ENCODE data around the gene EXOG. TPM values are rescaled to one million over a fixed set of nuclear protein-coding genes. Genes with fewer than 3 reads are reported as not detected.

Gene EXOG
- total RNA-seq, 2 experiments from 2014 or later: 16.8 to 21.7 TPM

GRCh38 chr3:38519000-38519399 is 22.9 kb downstream of the EXOG start:
- no peak overlapping the region for H3K27ac Mint-ChIP-seq
- no peaks in the 10 kb centered on the region for H3K9me3 Mint-ChIP-seq
- H3K36me3 Mint-ChIP-seq: peaks cover 16% of the 10 kb centered on the region
- peaks cover 23% of the 10 kb centered on the region for H3K4me1 Mint-ChIP-seq
- DNase-seq: no peak
- no peak overlapping the region for H3K4me3 Mint-ChIP-seq
- H3K27me3 Mint-ChIP-seq: no peaks in the 10 kb centered on the region

DNA sequence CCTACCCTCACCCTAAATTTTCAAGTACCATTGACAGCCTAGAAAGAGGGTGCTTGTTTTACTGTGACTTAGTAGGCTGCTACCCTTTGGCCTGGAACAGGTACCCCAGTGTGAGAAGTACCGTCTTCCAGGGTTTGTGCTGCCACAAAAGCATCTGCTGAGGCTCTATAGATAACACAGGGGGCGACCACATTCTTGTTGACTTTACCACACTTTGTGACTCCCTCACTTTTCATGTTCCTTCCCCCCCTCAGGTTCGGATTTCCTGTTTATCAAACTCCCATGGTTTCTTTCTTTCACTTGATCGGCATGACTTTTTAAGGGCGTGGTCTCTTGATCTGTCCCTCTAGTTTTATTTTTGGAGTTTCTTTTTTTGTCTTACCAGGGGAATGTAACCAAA is 23.5 kb downstream of the EXOG start:
- H3K36me3 Mint-ChIP-seq: peaks cover 18% of the 10 kb centered on the region
- no peaks in the 10 kb centered on the region for H3K27me3 Mint-ChIP-seq
- peak overlapping the region; percentile 8 for H3K4me3 Mint-ChIP-seq

DNA sequence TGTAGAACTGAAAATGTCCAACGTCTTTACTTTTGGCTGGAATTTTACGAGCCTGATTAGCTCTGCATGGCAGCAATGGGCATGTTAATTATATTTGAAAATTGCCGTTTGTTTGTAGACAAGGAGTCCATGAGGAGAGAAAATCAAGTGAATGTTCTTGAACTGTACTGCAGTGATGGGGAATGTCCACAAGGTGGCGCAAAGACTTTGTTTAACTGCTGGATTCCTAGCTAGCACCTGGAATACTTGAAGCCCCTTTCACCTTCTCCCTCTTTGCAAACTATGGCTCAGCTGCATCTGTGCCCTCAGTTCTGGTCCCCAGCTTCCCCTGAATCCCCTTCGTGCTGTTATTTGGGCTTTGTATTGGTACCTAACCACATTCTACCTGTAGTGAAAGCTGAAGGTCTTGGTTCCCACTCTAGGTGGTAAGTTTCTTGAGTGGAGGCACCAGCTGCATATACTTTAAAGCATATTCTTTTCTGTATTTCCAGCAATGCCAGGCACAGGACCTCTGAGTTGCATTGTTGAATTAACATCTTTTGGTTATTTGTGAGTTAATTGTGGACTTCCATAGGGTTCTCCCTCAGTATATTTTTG is 25.3 kb downstream of the EXOG start:
- no peak overlapping the region for H3K27ac Mint-ChIP-seq
- no peak overlapping the region for H3K4me3 Mint-ChIP-seq
- H3K36me3 Mint-ChIP-seq: peaks cover 20% of the 10 kb centered on the region
- no peaks in the 10 kb centered on the region for H3K27me3 Mint-ChIP-seq
- no peaks in the 10 kb centered on the region for H3K9me3 Mint-ChIP-seq
- DNase-seq: peak; percentile 32
- peaks cover 23% of the 10 kb centered on the region for H3K4me1 Mint-ChIP-seq

More for the DNA sequence above, 23.5 kb downstream of the EXOG start:
- peak overlapping the region; percentile 71 for H3K27ac Mint-ChIP-seq
- peak; percentile 9 for DNase-seq
- H3K4me1 Mint-ChIP-seq: peaks cover 23% of the 10 kb centered on the region
- H3K9me3 Mint-ChIP-seq: no peaks in the 10 kb centered on the region

DNA sequence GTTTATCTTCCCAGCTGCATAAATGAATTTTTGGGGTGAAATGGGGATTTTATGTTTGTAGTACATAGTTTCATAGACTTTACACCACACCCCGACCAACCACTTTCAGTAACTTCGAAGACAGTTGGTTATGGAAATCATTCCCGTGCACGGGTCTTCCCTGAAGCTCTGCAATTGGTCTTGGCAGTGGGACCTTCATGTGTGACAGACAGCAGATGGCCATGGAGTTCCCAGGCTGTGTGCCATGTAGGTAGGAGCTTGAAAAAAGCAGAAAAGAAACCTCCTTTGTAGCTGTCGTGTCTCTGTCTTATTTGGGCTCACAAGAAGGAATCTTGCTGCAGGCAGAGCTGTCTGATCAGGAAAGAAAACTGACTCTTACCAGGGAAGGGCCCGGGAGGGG is 25.9 kb downstream of the EXOG start:
- H3K4me3 Mint-ChIP-seq: no peak overlapping the region
- H3K36me3 Mint-ChIP-seq: peaks cover 18% of the 10 kb centered on the region
- no peak overlapping the region for H3K27ac Mint-ChIP-seq
- H3K9me3 Mint-ChIP-seq: no peaks in the 10 kb centered on the region
- H3K27me3 Mint-ChIP-seq: no peaks in the 10 kb centered on the region
- H3K4me1 Mint-ChIP-seq: peaks cover 23% of the 10 kb centered on the region
- DNase-seq: no peak

- H3K36me3 Mint-ChIP-seq: peaks cover 21% of the 10 kb centered on the region
- H3K27me3 Mint-ChIP-seq: no peaks in the 10 kb centered on the region
- no peak for DNase-seq
- H3K4me3 Mint-ChIP-seq: no peak overlapping the region
- peaks cover 15% of the 10 kb centered on the region for H3K4me1 Mint-ChIP-seq
- no peak overlapping the region for H3K27ac Mint-ChIP-seq
- H3K9me3 Mint-ChIP-seq: no peaks in the 10 kb centered on the region
Measured at GRCh38 chr3:38524141-38524739, 28.1 kb downstream of the EXOG start.

GRCh38 chr3:38526792-38527191 is 30.7 kb downstream of the EXOG start:
- Mint-ChIP-seq H3K27me3 (no peaks in the 10 kb centered on the region), H3K9me3 (no peaks in the 10 kb centered on the region), H3K4me3 (no peak overlapping the region), H3K36me3 (peaks cover 22% of the 10 kb centered on the region), H3K27ac (no peak overlapping the region), H3K4me1 (no peaks in the 10 kb centered on the region)
- DNase-seq: no peak

DNA sequence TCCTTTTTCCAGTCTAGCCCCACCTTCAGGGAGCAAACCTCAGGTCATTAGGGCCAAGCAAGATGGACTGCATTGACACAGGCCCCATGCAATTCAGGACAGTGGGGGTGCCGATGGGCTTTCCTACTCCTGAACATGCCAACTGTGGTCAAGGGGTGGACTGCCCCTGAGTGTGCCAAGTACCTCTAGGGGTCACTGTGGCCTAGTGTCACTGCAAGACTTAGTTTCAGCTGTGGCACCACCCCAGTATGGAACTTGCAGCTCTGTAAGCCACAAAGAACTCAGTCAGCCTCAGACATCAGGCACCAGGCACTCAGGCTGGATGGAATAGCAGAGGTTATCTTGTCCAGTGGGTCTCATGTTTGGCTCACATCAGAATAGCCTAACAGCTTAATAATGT is 32.3 kb downstream of the EXOG start:
- DNase-seq: no peak
- H3K9me3 Mint-ChIP-seq: no peaks in the 10 kb centered on the region
- H3K27ac Mint-ChIP-seq: no peak overlapping the region
- no peak overlapping the region for H3K4me3 Mint-ChIP-seq
- H3K4me1 Mint-ChIP-seq: no peaks in the 10 kb centered on the region
- H3K36me3 Mint-ChIP-seq: peaks cover 22% of the 10 kb centered on the region
- H3K27me3 Mint-ChIP-seq: no peaks in the 10 kb centered on the region

- no peak for DNase-seq
- no peak overlapping the region for H3K27ac Mint-ChIP-seq
- no peaks in the 10 kb centered on the region for H3K9me3 Mint-ChIP-seq
- no peak overlapping the region for H3K4me3 Mint-ChIP-seq
- peaks cover 6% of the 10 kb centered on the region for H3K4me1 Mint-ChIP-seq
- H3K36me3 Mint-ChIP-seq: peaks cover 16% of the 10 kb centered on the region
- H3K27me3 Mint-ChIP-seq: no peaks in the 10 kb centered on the region
Measured at GRCh38 chr3:38532529-38532928, 36.4 kb downstream of the EXOG start.

- no peak overlapping the region for H3K27ac Mint-ChIP-seq
- peaks cover 14% of the 10 kb centered on the region for H3K36me3 Mint-ChIP-seq
- H3K4me1 Mint-ChIP-seq: peaks cover 6% of the 10 kb centered on the region
- H3K4me3 Mint-ChIP-seq: no peak overlapping the region
- H3K27me3 Mint-ChIP-seq: no peaks in the 10 kb centered on the region
- DNase-seq: no peak
- no peaks in the 10 kb centered on the region for H3K9me3 Mint-ChIP-seq
Measured at GRCh38 chr3:38533285-38533976, 37.3 kb downstream of the EXOG start.

- peaks cover 6% of the 10 kb centered on the region for H3K4me1 Mint-ChIP-seq
- H3K4me3 Mint-ChIP-seq: no peak overlapping the region
- no peak for DNase-seq
- peaks cover 14% of the 10 kb centered on the region for H3K36me3 Mint-ChIP-seq
- H3K27ac Mint-ChIP-seq: no peak overlapping the region
- no peaks in the 10 kb centered on the region for H3K27me3 Mint-ChIP-seq
- no peaks in the 10 kb centered on the region for H3K9me3 Mint-ChIP-seq
Measured at GRCh38 chr3:38534180-38534579, 38.0 kb downstream of the EXOG start.

DNA sequence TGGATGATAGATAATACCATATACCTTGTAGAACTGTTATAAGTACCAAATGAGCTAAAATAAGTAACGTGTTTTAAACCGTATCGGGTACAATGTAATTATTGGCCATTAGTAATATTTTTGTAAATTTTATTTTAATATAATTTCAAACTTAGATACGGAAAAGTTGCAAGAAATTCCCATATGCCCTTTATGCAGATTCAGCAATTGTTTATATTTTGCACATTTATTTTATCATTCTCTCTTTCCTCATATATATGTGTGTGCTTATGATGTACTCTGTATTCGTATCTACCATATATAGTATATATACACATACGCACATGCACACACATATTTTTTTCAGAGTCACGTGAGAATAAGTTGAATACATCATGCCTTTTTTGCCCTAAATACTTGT is 38.5 kb downstream of the EXOG start:
- DNase-seq: no peak
- Mint-ChIP-seq H3K9me3 (no peaks in the 10 kb centered on the region), H3K4me3 (no peak overlapping the region), H3K36me3 (peaks cover 14% of the 10 kb centered on the region), H3K4me1 (peaks cover 6% of the 10 kb centered on the region), H3K27me3 (no peaks in the 10 kb centered on the region), H3K27ac (no peak overlapping the region)

GRCh38 chr3:38536671-38537070 is 40.5 kb downstream of the EXOG start:
- H3K36me3 Mint-ChIP-seq: peaks cover 9% of the 10 kb centered on the region
- H3K4me3 Mint-ChIP-seq: no peak overlapping the region
- peaks cover 6% of the 10 kb centered on the region for H3K4me1 Mint-ChIP-seq
- no peak overlapping the region for H3K27ac Mint-ChIP-seq
- no peak for DNase-seq
- no peaks in the 10 kb centered on the region for H3K9me3 Mint-ChIP-seq
- H3K27me3 Mint-ChIP-seq: no peaks in the 10 kb centered on the region

DNA sequence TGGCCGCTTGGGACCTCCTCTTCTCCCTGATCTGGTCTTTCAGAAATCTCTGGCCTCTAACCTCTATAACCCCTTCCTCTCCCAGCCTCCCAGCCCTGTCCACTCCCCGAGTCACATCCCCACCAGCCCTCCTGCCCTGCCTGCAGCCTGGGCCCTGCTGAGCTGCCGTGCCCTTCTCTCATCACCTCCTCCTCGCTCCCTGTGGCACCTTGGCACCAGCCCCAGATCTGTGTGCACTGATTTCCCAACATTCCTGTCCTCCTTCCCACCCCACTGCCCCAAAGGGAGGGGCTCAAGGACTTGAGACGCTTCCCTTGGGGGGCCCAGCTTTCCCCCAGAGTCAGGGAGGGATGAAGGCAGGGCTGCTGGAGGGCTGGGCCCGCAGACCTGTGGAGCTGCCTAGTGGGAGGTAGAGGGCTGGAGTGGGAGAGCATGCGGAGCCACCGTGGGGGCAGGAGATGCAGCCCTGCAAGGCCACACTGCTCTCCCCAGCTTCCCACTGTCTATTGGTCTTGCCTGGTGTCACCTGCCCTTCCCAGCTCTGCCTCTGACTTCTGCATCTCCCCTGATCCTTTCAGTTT is 42.7 kb downstream of the EXOG start:
- H3K27me3 Mint-ChIP-seq: no peaks in the 10 kb centered on the region
- H3K4me3 Mint-ChIP-seq: no peak overlapping the region
- peaks cover 9% of the 10 kb centered on the region for H3K36me3 Mint-ChIP-seq
- DNase-seq: no peak
- no peaks in the 10 kb centered on the region for H3K9me3 Mint-ChIP-seq
- peaks cover 3% of the 10 kb centered on the region for H3K4me1 Mint-ChIP-seq
- no peak overlapping the region for H3K27ac Mint-ChIP-seq

GRCh38 chr3:38541806-38542205 is 45.7 kb downstream of the EXOG start:
- H3K4me1 Mint-ChIP-seq: no peaks in the 10 kb centered on the region
- H3K4me3 Mint-ChIP-seq: no peak overlapping the region
- no peaks in the 10 kb centered on the region for H3K36me3 Mint-ChIP-seq
- H3K27ac Mint-ChIP-seq: no peak overlapping the region
- DNase-seq: no peak
- H3K9me3 Mint-ChIP-seq: no peaks in the 10 kb centered on the region
- no peaks in the 10 kb centered on the region for H3K27me3 Mint-ChIP-seq

GRCh38 chr3:38542401-38543298 is 46.5 kb downstream of the EXOG start:
- no peak for DNase-seq
- Mint-ChIP-seq H3K27ac (no peak overlapping the region), H3K4me1 (no peaks in the 10 kb centered on the region), H3K4me3 (no peak overlapping the region), H3K36me3 (no peaks in the 10 kb centered on the region), H3K9me3 (no peaks in the 10 kb centered on the region), H3K27me3 (no peaks in the 10 kb centered on the region)
